SK-MEL-5 (cell line): Measurements from ENCODE around the gene ELANE. TPM values are rescaled to one million over a fixed set of nuclear protein-coding genes. Genes with fewer than 3 reads are reported as not detected.
"Not testable (repeated sequence)": the region's sequence is repeated elsewhere in the genome, so short reads cannot be mapped to it uniquely, and the experiment has no call there.

ENCODE experiments used
- DNase-seq: peaks from one replicate; pipeline ENCODE4 v3.0.0-alpha.2; 2016; ENCODE audit warnings: low read depth, low spot score
- in situ Hi-C: cut with HindIII; loops from 2 replicates; pipeline ENCODE4 v1.10.0; 2016; ENCODE audit warnings: low sequenced_read_pairs, high pct_unique_total_duplicates, low pct_unique_long_range_greater_than_20kb
- total RNA-seq: library from RNA; depleted of rRNA; stranded (reverse); fragments of >200 nt; shearing (Covaris generic); gene quantifications from 2 replicates; pipeline ENCODE4 v1.2.3, GENCODE V29; 2014

Gene ELANE
- total RNA-seq, 1 experiment from 2014 or later = not detected

GRCh38 chr19:812747-813218, 39.3 kb upstream of the ELANE start:
- in situ Hi-C loops = no loop called here
- no peak for DNase-seq

GRCh38 chr19:813219-814151, 38.6 kb upstream of the ELANE start:
- in situ Hi-C loops = no loop called here
- no peak for DNase-seq

- no peak for DNase-seq
- in situ Hi-C loops = no loop called here
These were observed 37.7 kb upstream of the ELANE start for GRCh38 chr19:814152-815078.

- no peak for DNase-seq
- in situ Hi-C loops = no loop called here
These were observed 36.9 kb upstream of the ELANE start for GRCh38 chr19:815079-815774.

- DNase-seq = no peak
- in situ Hi-C loops = no loop called here
These were observed 36.2 kb upstream of the ELANE start for GRCh38 chr19:815775-816499.

- DNase-seq = no peak
- in situ Hi-C loops = no loop called here
These were observed 35.6 kb upstream of the ELANE start for GRCh38 chr19:816500-816857.

DNA sequence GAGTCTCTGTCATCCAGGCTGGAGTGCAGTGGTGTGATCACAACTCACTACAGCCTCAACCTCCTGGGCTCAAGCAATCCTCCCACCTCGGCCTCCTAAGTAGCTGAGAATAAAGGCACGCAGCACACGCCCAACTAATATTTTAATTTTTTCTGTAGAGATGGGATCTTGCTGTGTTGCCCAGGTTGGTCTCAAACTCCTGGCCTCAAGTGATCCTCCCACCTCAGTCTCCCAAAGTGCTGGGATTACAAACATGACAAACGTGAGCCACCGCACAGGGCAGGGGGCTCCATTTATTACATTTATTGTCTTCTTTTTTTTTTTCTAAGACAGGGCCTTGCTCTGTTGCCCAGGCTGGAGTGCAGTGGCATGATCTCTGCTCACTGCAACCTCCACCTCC, 31.9 kb upstream of the ELANE start:
- in situ Hi-C loops, DNase-seq: not testable (repeated sequence)

DNA sequence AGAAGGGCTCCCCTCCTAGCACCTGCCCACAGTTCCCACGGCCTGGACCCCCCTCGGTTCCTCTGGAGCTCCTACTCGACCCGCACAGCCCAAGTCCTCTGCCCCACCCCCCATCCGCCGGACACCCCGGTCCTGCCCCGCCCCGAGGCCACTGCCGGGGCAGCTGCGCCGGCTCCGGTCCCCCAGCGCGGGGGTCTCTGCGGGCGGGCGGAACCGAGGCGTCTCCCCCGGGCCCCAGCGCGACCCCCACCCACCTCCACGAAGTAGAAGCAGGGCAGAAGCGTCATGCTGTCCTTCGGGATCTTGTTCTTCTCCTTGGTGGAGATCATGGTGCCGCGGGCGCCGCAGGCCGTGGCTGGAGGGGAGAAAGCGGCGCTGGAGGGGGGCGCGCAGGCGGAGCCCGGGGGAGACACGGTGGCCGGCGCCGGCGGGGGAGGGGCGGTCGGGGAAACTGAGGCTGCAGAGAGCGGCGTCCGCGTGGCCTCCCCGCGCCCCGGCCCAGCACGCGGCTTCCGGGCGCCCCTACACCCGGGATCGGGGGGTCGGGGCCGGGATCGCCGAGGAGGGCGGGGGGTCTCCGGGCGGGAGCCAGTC, 30.8 kb upstream of the ELANE start:
- in situ Hi-C loops = no loop called here
- no peak for DNase-seq

- DNase-seq = no peak
- in situ Hi-C loops = no loop called here
These were observed 30.1 kb upstream of the ELANE start, which contains the start of gene PLPPR3 for GRCh38 chr19:821825-822503. Gene PLPPR3, minus strand, starts transcription at chr19:821955. Its CDS starts 396 bp downstream, at chr19:821559.

GRCh38 chr19:823565-824121, 28.5 kb upstream of the ELANE start:
- DNase-seq = no peak
- in situ Hi-C loops = no loop called here

DNA sequence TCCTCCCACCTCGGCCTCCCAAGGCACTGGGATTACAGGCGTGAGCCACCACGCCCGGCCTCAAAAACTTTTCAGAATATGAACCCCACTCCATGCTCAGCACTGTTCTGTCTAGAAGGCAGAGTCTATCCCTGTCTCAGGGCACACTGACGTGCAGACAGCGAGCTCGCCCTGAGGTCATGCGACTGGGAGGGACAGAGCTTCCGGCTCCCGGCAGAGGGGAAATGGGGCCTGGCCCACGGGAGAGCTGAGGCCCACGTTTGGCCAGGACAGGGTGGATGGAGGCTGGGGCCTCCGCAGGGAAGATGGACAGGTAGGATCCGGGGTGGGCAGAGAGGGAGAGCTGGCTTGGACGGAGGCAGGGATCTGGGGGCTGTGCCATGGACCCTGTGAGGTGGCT, 27.2 kb upstream of the ELANE start:
- no peak for DNase-seq
- in situ Hi-C loops = no loop called here

DNA sequence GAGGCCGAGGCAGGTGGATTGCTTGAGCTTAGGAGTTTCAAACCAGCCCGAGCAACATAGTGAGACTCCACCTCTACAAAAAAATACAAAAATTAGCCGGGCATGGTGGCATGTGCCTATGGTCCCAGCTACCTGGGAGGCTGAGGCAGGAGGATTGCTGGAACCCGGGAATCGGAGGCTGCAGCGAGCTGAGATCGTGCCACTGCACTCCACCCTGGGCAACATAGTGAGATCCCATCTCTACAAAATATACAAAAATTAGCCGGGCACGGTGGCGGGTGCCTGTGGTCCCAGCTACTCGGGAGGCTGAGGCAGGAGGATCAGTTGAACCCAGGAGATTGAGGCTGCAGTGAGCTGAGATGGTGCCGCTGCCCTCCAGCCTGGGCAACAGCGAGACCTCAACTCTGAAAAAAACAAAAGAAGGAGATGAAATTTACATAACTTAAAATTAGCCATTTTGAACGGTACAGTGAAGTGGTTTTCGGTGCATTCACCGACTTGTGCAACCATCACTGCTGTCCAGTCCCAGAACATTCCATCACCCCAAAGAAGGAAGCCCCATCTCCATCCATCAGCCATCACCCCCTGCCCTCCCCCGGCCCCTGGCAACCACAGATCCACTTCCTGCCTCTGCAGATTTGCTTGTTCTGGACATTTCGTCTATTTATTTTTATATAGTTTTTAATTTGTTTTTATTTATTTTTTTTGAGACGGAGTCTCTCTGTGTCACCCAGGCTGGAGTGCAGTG, 26.0 kb upstream of the ELANE start:
- in situ Hi-C loops = no loop called here
- DNase-seq = no peak

DNA sequence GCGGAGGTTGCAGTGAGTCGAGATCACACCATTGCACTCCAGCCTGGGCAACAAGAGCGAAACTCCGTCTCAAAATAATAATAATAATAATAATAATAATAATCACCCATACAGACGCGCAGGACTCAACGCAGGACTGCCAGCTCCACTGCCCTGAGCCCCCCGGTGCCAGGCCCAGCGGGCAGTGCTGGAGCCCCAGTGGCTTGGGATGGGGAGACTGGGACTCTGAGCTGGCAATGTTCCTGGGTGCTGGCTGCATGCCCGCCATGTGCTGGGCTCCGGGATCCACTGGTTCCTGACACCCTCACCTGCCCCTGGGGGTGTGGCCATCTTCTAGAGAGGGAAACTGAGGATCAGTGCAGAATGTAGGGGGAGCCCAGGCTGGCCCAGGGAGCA, 24.8 kb upstream of the ELANE start:
- in situ Hi-C loops = no loop called here
- DNase-seq = no peak

DNA sequence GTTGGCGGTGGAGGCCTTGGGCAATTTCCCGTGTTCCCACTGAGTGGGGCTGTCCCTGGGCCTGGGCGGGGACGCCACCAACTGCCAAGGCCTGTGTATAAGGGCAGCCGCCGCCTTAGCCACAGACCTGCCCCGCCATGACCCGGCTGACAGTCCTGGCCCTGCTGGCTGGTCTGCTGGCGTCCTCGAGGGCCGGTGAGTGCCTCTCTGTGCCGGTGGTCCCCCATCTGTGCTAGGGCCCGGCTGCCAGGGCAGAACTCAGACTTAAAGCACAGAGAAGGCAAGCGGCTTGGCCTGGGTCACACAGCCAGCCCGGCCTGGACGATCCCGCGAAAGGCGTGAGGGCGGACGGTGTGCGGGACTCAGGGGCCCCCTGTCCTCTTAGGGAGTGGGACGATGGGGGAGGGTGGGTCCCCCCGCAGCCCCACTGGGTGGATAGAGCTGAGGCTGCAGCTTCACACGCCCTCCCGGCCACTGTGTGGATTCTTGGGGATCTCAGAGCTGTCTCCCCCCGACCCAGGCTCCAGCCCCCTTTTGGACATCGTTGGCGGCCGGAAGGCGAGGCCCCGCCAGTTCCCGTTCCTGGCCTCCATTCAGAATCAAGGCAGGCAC, 24.3 kb upstream of the ELANE start, which contains the start of gene AZU1:
Gene AZU1 (plus strand): TSS at position 128 of the 612 bp plus-strand sequence. CDS start 10 bp downstream, at position 138.
- no peak for DNase-seq
- in situ Hi-C loops = no loop called here
